Medulla oblongata (tissue), 1 donor: ENCODE results near the gene GRN.
"Not testable (repeated sequence)": the region's sequence is repeated elsewhere in the genome, so short reads cannot be mapped to it uniquely, and the experiment has no call there.

Experiments used
- DNase-seq: peaks from one replicate; pipeline ENCODE4 v3.0.0-alpha.2; 2015; ENCODE audit errors: extremely low spot score

GRN gene

DNA sequence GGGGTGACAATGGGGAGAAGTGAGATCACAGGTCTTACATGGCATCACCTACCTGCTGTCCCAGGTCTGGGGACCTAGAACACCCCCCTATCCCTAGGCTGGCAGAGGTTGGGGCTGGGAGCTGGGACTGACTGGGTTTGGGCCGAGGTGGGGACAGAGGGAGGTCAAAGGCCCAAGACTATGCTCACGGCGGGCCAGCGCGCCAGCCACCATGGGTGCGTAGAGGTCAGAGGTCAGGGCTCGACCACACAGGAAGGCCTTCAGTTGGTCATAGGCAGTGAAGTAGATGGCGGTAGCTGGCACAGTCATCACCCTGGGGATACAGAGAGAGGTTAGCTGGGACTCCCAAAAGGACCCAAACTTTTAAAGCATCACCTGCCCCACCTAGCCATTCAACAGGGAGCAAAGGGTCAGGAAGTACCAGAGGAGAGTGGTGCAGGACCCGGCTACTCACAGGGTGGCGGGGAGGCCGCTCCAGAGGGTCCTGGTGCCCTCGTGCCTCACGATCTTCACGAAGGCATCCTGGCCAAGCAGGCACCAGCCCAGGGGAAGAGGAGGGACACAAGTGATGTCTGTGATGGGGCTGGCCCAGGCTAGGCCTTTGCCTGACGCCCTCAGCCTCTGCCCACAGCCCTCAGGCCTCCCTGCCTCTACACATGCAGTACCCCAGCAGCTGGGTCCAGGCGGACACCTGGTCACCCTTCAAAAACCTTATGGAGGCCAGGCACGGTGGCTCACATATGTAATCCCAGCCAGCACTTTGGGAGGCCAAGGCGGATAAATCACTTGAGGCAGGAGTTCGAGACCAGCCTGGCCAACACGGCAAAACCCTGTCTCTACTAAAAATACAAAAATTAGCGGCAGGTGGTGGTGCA is 23.6 kb upstream of the GRN start:
- DNase-seq, result no peak

DNA sequence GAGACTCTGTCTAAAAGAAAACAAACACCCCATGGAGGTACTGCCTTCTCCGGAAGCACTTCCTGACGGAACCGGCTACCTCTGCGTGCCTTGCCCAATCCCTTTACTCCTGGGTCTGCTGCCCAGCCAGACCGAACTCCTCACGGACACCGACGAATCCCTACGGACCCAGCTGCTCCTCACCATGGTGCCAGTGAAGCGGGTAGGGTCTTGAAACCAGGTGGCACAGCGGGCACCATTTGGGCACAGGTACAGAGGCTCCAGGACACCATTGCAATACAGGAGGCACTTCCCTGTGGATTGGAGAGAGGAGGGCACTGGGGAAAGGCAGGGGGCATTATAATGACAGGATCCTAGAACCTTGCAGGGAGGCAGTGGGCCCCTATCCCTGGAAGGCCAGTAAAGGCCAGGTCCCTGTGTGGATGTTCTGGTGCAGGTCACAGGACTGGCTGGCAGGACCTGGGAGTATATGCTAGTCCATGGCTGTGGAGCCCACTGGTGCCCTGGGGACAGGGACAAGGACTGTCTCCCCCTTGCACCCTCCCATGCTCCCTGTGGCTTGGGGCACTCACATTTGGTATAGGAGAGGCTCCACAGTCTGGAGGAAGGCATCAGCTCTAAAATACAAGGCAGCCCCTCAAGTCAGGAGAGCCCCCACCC is 22.7 kb upstream of the GRN start:
- DNase-seq, result no peak

DNA sequence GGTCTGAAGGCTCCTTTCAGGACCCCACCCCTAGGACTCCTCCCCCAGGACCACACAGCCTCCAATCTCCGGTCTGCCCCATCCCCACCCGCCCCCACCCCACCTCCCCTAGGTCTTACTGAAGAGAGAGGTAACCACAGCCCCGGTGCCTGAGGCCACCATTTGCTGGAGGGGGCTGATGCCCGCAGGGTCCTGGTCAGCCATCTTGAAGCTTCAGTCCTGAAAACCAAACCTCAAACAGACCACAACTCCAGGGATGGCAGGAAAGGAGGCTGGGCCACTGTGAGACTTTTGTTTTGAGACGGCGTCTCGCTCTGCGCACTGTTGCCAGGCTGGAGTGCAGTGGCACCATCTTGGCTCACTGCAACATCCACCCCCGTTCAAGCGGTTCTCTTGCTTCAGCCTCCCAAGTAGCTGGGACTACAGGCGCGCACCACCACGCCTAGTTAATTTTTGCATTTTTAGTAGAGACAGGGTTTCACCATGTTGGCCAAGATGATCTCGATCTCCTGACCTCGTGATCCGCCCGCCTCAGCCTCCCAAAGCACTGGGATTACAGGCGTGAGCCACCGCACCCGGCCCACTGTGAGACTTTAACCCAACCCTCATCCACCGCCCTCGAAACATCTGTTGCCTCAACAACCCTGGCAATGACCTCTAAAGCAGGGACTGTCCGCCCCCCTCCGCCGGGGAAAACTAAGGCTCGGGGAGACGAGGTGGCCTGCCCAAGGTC is 21.6 kb upstream of the GRN start:
- no peak for DNase-seq

GRCh38 chr17:44324092-44324570 is 21.0 kb upstream of the GRN start:
- DNase-seq, result no peak

GRCh38 chr17:44324571-44325275 is 20.4 kb upstream of the GRN start, which contains the start of gene SLC25A39:
TSS of gene SLC25A39 (minus strand) at chr17:44324823. CDS start at chr17:44323562, 1,261 bp downstream.
- peak; percentile 94 for DNase-seq

DNA sequence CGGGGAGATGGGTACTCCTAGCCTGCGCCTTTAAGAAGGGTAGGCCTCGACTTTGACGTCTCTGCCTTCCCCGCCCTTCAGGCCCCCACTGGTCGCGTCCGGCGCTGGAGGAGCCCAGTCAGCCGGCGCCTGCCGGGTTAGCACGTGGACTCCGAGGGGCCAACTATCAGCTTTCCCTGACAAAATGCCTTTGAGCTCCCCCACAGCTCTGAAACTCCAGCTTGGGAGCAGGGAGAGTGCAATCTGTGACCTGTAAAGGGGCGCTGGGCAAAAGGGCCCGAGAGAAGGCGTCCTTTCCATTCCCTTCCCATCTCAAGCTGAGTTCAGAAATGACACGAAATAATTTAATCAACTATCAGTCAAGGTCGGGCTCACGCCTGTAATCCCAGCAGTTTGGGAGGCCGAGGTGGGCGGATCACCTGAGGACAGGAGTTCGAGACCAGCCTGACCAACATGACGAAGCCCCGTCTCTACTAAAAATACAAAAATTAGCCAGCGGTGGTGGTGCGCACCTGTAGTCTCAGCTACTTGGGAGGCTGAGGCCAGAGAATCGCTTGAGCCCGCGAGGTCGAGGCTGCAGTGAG is 18.1 kb upstream of the GRN start:
- peak; percentile 98 for DNase-seq

- DNase-seq, result no peak
These were observed 17.2 kb upstream of the GRN start for GRCh38 chr17:44327715-44328449.

GRCh38 chr17:44329516-44329915 is 15.6 kb upstream of the GRN start:
- not testable (repeated sequence) for DNase-seq

DNA sequence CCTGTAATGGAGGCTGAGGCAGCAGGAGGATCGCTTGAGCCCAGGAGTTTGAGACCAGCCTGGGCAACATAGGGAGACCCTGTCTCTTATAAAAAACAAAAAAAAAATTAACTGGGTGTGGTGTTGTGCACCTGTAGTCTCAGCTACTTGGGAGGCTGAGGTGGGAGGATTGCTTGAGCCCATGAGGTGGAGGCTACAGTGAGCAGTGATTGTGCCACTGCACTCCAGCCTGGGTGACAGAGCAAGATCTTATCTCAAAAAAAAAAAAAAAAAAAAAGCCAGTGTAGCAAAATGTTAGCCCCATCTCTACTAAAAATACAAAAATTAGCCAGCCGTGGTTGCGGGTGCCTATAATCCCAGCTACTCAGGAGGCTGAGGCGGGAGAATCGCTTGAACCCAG is 14.8 kb upstream of the GRN start:
- not testable (repeated sequence) for DNase-seq

GRCh38 chr17:44331249-44331760 is 13.8 kb upstream of the GRN start:
- DNase-seq, result peak; percentile 93

- DNase-seq, result no peak
These were observed 11.7 kb upstream of the GRN start for GRCh38 chr17:44333371-44333770.

DNA sequence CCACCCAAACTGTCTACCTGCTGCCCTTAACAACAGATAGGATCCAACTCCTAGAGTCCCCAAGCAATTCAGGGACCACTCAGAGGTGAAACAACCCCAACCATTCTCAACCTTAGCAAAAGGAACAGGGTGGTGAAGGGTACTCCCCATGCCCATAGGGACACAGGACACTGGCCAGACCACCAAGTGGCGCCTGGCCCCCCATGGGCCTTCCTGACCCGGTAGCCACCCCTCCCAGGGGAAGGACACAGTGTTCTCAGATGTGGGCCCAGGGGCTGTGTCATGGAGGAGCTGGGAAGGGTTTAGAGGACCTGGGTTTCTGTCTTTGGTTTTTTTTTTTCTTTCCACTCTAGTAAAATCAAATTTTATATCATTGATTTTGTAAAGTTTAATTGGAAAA is 10.8 kb upstream of the GRN start:
- no peak for DNase-seq

GRCh38 chr17:44334727-44335126 is 10.4 kb upstream of the GRN start:
- DNase-seq, result no peak

GRCh38 chr17:44335564-44335963 is 9.5 kb upstream of the GRN start:
- no peak for DNase-seq

GRCh38 chr17:44335968-44336367 is 9.1 kb upstream of the GRN start:
- DNase-seq, result no peak

- no peak for DNase-seq
These were observed 6.4 kb upstream of the GRN start for GRCh38 chr17:44338702-44339101.

GRCh38 chr17:44340553-44340952 is 4.5 kb upstream of the GRN start:
- DNase-seq, result not testable (repeated sequence)

- no peak for DNase-seq
These were observed 1.4 kb upstream of the GRN start for GRCh38 chr17:44343510-44344209.

- DNase-seq, result peak; percentile 82
These were observed 438 bp downstream of the GRN start for GRCh38 chr17:44345454-44346026.
